HG02588 (cell line): Measurements from ENCODE around the gene PLA2G5.
"Not testable (repeated sequence)": the region's sequence is repeated elsewhere in the genome, so short reads cannot be mapped to it uniquely, and the experiment has no call there.

Experiments used
- ATAC-seq: cut with Tn5 transposase; IDR thresholded peaks from one replicate; pipeline ENCODE4 v1.9.1; 2021; ENCODE audit warnings: mild to moderate bottlenecking, moderate library complexity; ENCODE audit not compliant: unreplicated experiment

The PLA2G5 gene, protein sequence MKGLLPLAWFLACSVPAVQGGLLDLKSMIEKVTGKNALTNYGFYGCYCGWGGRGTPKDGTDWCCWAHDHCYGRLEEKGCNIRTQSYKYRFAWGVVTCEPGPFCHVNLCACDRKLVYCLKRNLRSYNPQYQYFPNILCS

DNA sequence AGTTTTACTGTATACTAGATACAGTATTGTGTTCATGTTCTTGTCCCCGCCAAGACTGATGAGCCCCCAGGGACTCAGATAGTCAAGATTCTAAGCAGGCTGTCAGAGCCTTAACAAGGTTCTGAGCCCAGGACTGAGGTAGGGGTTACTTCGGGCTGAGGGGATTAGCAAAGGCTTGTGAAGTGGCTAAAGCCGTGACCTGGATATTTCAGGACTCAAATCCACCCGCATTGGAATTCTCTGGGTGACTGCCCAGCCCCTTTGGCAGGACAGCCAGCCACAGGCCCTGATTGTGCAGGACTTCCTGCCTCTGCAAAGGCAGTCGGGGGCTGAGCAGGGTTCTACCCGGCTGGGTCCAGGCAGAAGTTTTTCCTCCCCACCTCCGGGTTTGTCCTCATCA, at the start of gene PLA2G5:
Gene PLA2G5 (plus strand): TSS at position 321 of the 400 bp plus-strand sequence. CDS start 14,637 bp downstream, outside the sequence.
- ATAC-seq: no peak

DNA sequence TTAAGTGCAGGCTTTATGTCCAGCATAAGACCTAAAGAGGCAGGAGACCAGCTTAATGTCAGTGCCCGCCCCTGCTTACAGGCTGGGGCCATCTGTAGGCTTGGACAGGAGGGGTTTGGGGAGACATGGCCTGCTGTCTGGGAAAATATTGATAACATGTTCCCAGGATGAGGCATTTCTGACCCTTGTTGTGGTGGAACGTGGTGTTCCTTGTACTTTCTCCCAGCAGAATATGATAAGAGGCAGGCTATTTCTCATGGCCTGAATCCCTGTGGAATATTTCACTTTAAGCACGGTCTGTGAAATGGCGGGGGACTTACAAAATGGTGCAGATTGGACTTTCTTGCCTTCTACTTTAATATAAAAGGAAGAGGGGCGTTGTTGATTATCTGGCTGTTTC, 41.9 kb upstream of the PLA2G5 start:
- no peak for ATAC-seq

DNA sequence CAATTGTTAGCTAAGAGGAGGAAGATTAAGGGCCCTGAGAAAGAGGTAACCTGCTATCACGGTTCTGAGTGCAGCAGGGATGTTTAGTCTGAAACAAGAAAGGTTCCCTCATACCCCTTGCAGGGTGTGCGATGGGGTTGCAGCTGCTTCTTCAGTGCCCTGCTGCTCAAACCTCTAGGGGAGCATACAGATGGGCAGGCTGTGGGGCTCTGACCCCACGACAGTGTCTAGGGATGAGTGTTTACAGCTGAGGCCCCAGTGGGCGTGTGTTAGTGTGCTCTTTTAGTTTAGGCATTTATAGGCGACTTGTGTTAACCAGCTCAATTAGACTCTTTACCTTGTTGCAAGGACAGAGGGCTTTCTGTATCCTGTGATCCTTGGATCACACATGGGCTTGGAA, 41.3 kb upstream of the PLA2G5 start:
- ATAC-seq: no peak

DNA sequence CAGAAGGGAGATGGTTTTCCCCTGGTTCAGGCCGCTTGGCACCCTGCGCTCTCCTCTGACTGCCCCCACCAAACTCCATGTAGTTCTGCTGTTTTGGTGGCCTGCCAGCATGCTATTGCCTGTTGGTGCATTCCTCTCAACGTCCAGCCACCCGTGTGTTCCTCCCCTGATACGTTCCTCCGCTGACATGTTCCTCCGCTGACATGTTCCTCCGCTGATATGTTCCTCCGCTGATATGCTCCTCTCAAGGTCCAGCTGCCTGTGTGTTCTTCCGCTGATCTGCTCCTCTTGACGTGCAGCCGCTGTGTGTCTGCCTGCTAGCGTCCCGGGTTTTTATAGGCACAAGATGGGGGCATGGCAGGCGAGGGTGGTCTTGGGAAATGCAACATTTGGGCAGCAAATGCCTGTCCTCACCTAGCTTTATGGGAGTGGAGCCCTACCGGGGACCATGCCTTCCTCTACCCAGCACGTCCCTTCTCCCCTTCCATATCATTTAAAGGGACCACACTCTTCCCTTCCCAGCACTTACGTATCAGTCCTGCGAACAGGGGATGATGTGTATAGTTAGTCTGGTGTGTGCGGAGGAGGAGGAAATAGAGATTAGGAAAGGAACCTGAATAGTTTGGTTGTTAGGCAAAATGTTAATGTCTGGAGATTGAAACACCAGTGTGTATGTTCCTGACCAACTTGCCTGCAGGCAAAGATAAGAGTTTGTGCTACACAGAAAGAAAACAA, 40.6 kb upstream of the PLA2G5 start:
- no peak for ATAC-seq

DNA sequence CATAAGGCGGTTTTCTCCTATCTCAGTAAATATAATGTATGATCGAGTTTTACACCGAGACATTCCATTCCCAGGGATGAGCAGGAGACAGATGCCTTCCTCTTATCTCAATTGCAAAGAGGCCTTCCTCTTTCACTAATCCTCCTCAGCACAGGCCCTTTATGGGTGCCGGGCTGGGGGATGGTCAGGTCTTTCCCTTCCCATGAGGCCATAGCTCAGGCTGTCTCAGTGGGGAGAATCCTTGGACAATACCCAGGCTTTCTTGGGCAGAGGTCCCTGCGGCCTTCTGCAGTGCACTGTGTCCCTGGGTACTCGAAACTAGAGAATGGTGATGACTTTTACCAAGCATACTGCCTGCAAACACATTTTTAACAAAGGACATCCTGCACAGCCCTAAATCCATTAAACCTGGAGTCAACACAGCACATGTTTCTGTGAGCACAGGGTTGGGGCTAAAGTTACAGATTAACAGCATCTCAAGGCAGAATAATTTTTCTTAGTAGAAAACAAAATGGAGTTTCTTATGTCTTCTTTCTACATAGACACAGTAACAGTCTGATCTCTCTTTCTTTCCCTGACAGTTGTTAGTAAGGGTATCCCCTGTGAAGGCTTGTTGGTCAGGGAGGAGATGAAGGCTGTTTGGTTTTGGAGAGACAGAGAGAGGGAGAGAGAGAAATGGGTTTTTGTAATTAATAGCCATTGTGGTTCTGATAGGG, 39.4 kb upstream of the PLA2G5 start:
- not testable (repeated sequence) for ATAC-seq

DNA sequence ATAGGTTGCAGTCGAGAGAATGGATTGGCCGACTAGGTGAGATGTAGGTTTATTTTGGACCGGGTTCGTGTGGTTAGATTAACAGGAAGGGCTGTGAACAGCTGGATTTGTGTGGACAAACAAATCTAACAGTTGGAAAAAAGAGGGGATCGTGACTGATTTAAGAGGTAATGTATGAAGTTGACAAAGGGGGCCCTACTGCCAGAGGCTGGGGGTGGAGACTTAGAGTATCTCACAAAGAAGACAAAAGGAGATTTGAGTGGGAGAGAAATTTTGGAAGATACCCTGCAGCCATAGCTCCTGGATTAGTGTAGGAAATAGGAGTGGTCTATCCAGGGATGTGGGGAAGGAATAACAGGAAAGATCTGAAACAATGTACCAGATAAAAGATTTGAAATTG, 38.8 kb upstream of the PLA2G5 start:
- no peak for ATAC-seq

DNA sequence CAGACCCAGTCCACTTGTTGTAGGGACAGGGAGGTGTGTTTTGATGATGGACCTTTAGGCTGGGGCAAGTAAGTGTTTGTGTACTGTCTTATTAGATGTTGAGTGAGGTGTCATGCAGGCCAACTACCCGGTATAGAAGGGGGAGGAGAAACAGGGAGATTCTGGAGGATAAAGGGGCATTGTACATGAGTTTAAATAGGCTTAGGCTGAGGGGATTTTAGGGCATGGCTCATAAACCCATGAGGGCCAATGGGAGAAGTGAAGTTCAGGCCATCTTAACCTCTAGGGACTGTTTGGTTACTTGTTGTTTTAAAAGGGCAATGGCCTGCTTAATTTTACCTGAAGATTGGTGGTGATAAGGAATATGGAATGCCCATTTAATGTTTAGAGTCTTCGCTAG, 38.2 kb upstream of the PLA2G5 start:
- no peak for ATAC-seq

DNA sequence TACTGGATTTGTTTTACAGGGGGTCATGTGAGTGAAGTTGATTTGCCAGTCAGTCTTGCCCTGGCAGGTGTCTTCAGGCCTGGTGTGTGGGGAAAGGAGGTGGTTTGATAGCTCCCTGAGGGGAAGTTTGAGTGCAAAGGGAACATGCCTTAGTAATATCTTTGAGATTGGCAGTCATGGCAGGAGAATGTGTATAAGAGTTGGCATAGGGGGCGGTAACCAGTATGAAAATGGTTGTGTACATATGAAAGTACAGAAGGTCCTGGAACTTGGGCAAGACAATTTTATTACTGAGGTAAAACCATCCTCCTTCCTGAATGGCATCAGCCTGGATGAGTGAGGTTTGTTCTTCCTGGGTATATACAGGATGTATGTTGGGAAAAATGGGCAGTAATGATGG, 37.6 kb upstream of the PLA2G5 start:
- ATAC-seq: no peak

DNA sequence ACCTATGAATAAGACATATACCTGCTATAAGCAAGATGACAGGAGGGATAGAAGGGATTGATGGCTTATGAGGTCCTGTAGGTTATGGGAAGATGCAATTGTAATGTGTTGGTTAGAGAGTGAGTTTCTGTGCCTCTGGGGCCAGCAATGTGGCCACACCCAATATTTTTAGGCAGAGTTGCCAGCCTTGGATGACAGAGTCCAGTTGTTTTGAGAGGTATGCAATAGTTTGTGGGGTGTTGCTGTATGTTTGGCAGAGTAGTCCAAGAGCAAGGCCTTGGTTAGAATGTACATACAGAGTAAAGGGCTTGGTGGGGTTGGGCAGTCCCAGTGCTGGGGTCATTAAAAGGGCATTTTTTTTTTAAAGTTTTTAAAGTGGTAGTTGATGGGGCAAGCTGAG, 36.6 kb upstream of the PLA2G5 start:
- ATAC-seq: no peak

DNA sequence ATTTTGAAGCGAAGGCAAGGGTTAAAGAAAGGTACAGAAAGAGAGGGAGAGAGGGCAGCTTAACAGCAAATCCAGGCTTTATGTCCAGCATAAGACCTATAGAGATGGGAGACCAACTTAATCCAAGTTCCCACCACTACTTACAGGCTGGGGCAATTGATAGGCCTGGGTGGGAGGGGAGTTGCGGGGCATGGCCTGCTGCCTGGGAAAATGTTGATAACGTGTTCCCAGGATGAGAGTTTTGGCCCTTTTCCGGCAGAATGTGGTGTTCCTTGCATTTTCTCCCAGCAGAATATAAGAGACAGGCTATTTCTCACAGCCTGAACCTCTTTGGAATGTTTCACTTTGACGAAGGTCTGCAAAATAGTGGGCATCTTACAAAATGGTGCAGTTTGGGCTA, 34.9 kb upstream of the PLA2G5 start:
- no peak for ATAC-seq

DNA sequence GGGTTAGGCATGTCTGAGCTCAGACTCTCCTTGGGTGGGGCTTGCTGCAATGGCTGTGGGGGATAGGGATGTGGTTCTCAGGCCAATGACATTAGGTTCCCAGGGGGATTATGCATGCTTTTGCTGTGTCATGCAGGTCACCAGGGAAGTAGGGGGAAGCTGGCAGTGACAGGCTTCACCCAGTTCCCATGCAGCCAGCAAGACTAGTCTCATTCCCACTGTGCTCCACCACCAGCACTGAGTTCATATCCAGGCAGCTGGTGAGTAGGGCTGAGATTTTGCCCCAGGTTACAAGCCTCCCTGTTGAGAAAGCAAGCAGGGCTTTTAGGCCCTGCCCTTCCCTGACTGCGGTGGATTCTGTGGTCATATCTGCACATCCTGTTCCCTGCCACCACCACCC, 32.1 kb upstream of the PLA2G5 start:
- no peak for ATAC-seq

DNA sequence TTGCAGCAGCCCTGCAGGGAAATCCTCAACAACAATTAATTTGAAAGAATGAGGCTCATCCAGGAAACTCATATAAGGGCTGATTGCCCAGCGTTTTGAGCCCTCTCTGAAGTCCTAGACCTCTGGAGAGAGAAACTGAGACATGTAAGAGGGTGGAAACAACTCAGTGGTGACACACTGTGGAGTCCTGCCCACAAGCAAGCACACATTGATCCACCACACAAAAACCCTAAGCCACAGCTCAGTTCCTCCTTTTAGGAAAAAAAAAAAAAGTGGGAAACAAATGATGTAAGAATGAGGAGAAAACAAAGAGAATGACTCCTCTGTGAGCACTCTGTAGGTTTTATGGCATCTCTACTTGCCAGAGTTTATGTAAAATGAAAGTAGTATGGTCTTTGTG, 22.9 kb upstream of the PLA2G5 start:
- ATAC-seq: no peak

DNA sequence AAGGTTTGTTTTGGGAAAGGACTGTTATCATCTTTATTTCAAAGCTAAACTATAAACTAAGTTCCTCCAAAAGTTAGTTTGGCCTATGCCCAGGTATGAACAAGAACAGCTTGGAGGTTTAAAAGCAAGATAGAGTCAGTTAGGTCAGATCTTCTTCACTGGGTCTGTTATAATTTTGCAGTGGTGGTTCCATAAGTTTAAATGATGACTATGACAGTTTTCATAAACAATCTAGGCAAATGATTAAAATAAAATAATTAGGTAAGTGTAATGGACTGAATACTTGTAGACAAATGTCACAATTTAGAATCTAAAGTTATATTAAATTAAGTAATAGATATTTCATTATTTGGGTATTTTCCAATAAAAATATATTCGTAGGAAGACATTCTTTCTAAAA, 21.4 kb upstream of the PLA2G5 start:
- ATAC-seq: no peak

DNA sequence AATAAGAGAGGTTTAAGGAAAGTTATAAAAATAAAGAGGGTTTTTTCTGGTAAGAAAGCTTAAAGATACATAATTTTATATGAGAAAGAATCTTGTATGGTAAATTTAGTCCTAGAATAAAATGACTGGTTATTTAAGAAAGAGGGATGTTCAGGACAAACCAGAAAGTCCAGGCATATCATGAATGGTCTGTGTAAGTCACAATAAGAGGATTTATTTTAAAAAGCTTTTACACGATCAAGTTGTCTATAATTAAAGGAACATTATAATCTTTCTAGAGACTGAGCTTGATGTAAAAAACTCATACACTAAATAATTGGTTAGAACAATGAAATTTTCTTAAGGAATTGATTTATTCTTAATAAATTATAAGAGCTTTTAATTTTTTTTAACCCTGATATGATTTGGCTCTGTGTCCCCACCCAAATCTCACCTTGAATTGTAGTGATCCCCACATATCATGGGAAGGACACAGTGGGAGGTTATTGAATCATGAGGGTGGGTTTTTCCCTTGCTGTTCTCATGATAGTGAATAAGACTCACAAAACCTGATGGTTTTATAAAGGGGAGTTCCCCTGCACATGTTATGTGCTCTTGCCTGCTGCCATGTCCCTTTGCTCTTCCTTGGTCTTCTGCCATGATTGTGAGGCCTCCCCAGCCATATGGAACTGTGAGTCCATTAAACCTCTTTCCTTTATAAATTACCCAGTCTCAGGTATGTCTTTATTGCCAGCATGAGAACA, 20.8 kb upstream of the PLA2G5 start:
- not testable (repeated sequence) for ATAC-seq

DNA sequence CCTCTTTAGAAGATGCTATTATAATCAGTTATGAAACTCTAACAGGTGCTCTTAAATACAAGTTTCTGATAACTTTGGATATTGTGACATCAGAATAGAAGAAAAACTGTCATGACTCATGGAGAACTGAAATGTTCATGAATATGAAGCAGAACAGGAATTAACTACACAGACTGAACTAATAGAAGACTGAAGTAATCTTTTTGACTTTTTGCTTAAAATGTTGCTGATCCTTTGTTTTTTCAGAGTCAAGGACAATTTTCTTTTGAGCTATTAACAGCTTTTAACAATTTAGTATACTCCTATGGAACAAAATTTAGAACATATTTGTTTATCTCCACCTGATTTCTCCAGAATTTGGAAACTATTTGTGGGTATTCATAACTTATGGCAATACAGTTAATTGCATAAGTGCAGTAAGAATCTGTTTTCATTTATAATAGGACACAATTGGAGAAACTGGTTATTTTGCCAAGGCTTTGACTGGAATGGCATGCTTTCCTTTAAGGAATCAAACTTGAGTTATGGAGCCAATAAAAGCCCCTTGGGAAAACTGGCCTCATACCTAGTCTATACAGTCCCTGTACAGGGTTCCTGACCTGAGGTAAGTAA, 18.7 kb upstream of the PLA2G5 start:
- ATAC-seq: no peak

DNA sequence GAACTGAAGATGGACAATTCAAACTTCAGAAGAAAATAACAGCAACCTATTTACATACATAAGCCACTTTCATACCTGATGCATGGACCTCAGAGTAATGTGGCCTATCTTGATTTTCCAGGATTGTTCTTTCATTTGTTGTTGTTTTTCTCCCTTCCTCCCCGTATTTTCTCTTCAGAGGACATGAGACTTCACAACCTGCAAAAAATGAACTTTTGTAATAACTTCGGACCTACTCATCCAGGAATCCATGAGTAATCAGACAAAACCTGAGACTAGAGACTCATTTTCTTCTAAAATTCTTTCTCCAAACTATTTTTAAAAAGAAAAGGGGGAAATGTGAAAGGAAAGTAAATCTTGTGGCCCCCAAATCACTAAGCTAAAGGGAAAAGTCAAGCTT, 17.6 kb upstream of the PLA2G5 start:
- no peak for ATAC-seq

DNA sequence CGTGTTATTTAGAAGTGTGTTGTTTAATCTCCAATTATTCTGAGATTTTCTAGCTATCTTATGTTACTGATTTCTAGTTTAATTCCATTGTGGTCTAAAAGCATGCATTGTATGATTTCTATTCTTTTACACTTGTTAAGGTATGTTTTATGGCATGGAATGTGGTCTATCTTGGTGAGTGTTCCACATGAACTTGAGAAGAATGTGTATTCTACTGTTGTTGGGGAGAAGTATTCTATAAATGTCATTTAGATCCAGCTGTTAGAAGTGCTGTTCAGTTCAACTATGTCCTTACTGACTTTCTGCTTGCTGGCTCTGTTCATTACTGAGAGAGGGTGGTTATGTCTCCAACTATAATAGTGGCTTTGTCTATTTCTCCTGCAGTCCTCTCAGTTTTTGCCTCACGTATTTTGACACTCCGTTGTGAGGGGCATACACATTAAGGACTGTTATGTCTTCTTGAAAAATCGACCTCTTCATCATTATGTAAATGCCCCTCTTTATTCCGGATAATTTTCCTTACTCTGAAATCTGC, 12.0 kb upstream of the PLA2G5 start:
- ATAC-seq: no peak

DNA sequence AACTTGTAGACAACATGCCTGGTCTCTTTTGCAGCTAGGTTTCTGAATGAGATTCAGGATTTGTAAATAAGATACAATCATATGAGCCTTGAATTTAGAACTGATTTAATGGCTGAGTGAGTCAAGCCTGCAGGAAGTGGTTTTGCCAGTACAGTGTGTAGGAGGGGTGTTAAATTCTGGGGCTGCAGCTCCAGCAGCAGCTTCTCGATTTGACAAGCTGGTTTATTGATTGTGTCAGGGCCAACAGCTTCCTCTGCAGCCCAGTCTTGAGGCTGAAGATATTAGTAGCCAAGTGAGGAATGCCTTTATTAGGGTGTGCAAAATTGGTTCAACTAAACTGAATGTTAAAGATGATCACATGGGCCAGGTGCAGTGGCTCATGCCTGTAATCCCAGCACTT, 11.5 kb upstream of the PLA2G5 start:
- no peak for ATAC-seq

DNA sequence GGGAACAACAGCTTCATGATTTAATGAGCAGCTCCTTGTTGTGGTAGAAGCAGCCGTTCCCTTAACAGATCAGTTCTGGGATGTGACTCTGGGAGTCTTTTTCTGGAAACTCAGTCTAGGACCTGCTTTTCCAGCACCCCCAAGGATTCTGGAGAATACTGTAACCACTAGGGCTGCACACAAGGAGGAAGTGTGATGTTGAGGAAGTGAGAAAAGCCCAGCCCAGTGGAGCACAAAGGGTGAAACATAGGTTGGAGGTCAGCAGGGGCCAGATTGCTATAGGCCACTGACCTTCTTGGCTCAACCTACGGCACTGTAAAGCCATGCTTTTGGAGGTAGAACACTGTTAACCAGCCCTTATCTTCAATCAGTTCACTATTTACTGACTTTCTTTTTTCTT, 10.1 kb upstream of the PLA2G5 start:
- no peak for ATAC-seq

DNA sequence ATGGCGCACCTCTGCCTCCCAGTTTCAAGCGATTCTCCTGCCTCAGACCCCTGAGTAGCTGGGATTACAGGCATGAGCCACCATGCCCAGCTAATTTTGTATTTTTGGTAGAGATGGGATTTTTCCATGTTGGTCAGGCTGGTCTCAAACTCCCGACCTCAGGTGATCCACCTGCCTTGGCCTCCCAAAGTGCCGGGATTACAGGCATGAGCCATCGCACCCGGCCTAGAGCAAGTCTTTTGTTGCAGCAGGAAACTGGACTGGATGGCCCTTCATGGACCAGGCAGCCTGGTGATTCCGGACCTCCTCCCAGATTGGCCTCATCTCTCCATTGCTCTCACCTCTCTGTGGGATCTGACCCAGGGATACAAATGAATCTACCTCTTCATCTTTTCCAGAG, 9.2 kb upstream of the PLA2G5 start:
- not testable (repeated sequence) for ATAC-seq

DNA sequence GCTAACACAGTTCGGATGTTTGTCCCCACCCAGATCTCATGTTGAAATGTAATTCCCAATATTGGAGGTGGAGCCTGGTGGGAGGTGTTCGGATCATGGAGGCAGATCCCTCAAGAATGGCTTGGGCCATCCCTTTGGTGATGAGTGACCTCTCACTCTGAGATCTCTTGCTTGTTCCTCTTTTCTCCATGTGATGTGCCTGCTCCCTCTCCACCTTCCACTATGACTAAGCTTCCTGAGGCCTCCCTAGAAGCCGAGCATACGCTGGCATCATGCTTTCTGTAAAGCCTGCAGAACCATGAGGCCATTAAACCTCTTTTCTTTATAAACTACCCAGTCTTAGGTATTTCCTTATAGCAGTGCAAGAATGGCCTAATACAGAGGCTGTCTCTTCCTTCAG, 8.1 kb upstream of the PLA2G5 start:
- no peak for ATAC-seq
